ENCODE data around the gene CAMKV. TPM values are rescaled to one million over a fixed set of nuclear protein-coding genes. Genes with fewer than 3 reads are reported as not detected.
A peak's percentile ranks its signal among the peaks of the same experiment; 100 is the strongest.

CAMKV gene
- total and polyA plus RNA-seq, 2 of the 8 experiments (the other 6 are each of a cell fraction or from before 2014, with no cell fraction given) = 56.3 to 66.4 TPM

GRCh38 chr3:49903451-49904424 lies 34.0 kb upstream of the CAMKV start, which contains the start of gene MST1R (continued):
- TF ChIP-seq RXRA (IDR thresholded peaks at IDR 0.05; ENCODE audit: insufficient read depth, low read depth, low read length) = no peak
- TF ChIP-seq POLR2AphosphoS5 (IDR thresholded peaks at IDR 0.05; ENCODE audit: low read depth, low read length) = peak; percentile 71
- no peak for TF ChIP-seq SIRT6 (IDR thresholded peaks at IDR 0.05; ENCODE audit: low read length)
- no peak for TF ChIP-seq USF2 (IDR thresholded peaks at IDR 0.05; ENCODE audit: low read length)
- no peak for TF ChIP-seq TEAD4 (IDR thresholded peaks at IDR 0.05; ENCODE audit: low read depth, low read length)
- TF ChIP-seq CREB1 (IDR thresholded peaks at IDR 0.05) = peak; percentile 28; the same call in 1 of the 2 replicates
- no peak for TF ChIP-seq ATF3 (IDR thresholded peaks at IDR 0.05; ENCODE audit: insufficient read depth, low read depth, low read length)
- peak; percentile 7 to 31; a peak in 2 of 4 replicates for TF ChIP-seq RAD21 (IDR thresholded peaks at IDR 0.05 in 1 of 2, conservative IDR thresholded peaks at IDR 0.05 in 1 of 2; ENCODE audit: low read depth in 2 of 2, low read length in 2 of 2)
